ENCODE measurements around the gene TAB2. TPM values are rescaled to one million over a fixed set of nuclear protein-coding genes. Genes with fewer than 3 reads are reported as not detected.

Gene TAB2
- total and polyA plus RNA-seq, 4 donors: 22.2 to 68.6 (median 58.9) TPM

DNA sequence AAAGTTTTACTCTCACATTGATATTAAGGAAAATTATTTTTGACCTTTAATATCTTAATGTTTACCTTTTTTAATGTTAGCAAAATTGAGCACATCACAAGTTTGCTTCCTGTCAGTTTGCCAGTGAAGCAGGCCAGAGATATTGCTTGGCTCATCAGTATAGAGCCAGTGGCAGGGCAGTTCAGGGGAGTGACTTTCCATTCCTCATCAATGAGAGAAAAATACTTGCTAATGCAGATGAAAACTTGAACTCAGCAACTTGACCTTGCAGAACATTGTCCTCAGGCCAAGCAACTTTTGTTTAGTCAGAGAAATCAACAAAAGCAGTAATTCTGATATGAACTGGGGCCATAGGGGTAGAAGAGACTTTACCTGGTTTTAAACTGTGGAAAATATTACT, 6.9 kb downstream of the TAB2 start:
- H3K4me3 ChIP-seq (ENCODE audit: low read length in 2 of 2): no peak overlapping the region
- no peaks in the 10 kb centered on the region for H3K27me3 ChIP-seq (ENCODE audit: control insufficient read depth in 1 of 2, insufficient read depth in 2 of 2, low read length in 1 of 2)
- intact Hi-C loops (cut with DNase I): no loop called here
- no peaks in the 10 kb centered on the region for H3K36me3 ChIP-seq (ENCODE audit: control insufficient read depth in 1 of 2, insufficient read depth in 2 of 2, low read length in 1 of 2)
- no peak for DNase-seq
- H3K27ac ChIP-seq (ENCODE audit: low read depth in 1 of 2, low read length in 2 of 2): peak overlapping the region in 1 of 2 donors; percentile 33
- H3K4me1 ChIP-seq (ENCODE audit: control insufficient read depth in 1 of 2, insufficient read depth in 2 of 2, low read length in 2 of 2): peaks cover 0 to 6% of the 10 kb centered on the region in 2 donors
- no peak for ATAC-seq (ENCODE audit: low FRiP score)
- H3K9me3 ChIP-seq (ENCODE audit: control insufficient read depth, low read length): no peaks in the 10 kb centered on the region

DNA sequence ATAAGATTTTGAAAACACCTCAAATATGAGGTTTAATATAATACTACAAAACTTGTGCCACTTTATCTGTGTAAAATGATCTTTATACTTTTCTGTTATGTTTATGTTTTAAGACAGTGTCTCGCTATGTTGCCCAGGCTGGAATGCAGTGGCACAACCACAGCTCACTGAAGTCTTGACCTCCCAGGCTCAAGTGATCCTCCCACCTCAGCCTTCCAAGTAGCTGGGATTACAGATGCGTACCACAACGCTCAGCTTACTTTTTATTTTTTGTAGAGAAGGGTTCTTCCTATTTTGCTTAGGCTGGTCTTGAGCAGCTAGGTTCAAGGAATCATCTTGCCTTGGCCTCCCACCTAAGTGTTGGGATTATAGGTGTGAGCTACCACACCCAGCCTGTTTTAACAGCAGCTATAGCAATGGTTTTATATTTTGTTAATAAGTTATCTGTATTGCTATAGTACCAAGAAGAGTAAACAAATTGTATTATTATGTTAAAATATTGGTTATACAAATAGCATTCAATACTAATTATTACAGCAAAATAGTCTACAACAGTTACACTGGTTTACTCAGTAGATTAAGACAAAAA, 8.2 kb downstream of the TAB2 start:
- no peak overlapping the region for H3K27ac ChIP-seq (ENCODE audit: low read depth in 1 of 2, low read length in 2 of 2)
- ATAC-seq (ENCODE audit: low FRiP score) (no peak), DNase-seq (no peak)
- no peaks in the 10 kb centered on the region for H3K36me3 ChIP-seq (ENCODE audit: control insufficient read depth in 1 of 2, insufficient read depth in 2 of 2, low read length in 1 of 2)
- no peaks in the 10 kb centered on the region for H3K9me3 ChIP-seq (ENCODE audit: control insufficient read depth, low read length)
- WGBS, 2 donors: 84 to 89% methylated on average over 3 of the region's 3 CpGs
- no peaks in the 10 kb centered on the region for H3K27me3 ChIP-seq (ENCODE audit: control insufficient read depth in 1 of 2, insufficient read depth in 2 of 2, low read length in 1 of 2)
- H3K4me3 ChIP-seq (ENCODE audit: low read length in 2 of 2): no peak overlapping the region
- intact Hi-C loops (cut with DNase I): no loop called here
- peaks cover 0 to 8% of the 10 kb centered on the region in 2 donors for H3K4me1 ChIP-seq (ENCODE audit: control insufficient read depth in 1 of 2, insufficient read depth in 2 of 2, low read length in 2 of 2)

DNA sequence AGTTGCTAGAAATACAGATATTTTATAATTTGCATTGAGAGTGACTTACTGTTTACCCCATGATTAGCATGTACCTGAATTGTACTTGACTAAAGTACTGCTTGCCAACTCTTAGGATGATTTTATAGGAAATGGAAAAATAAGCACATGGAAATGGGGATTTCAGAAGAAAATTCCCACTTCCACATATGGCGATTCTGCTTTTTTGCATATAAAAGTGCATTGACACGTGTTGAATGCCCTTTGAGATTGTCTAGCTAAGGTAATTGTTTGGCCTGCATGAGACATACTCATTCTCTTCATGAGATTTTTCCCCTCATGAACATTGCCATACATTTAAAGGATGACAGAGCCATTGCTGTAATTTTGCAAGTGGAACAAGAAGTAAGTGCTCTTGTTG, 10.1 kb downstream of the TAB2 start:
- Histone ChIP-seq H3K9me3 (ENCODE audit: control insufficient read depth, low read length) (no peaks in the 10 kb centered on the region), H3K27ac (ENCODE audit: low read depth in 1 of 2, low read length in 2 of 2) (no peak overlapping the region), H3K4me3 (ENCODE audit: low read length in 2 of 2) (no peak overlapping the region), H3K27me3 (ENCODE audit: control insufficient read depth in 1 of 2, insufficient read depth in 2 of 2, low read length in 1 of 2) (no peaks in the 10 kb centered on the region), H3K4me1 (ENCODE audit: control insufficient read depth in 1 of 2, insufficient read depth in 2 of 2, low read length in 2 of 2) (peaks cover 0 to 9% of the 10 kb centered on the region in 2 donors), H3K36me3 (ENCODE audit: control insufficient read depth in 1 of 2, insufficient read depth in 2 of 2, low read length in 1 of 2) (no peaks in the 10 kb centered on the region)
- intact Hi-C loops (cut with DNase I): no loop called here
- 86% methylated on average over 2 of the region's 2 CpGs for WGBS, 2 donors
- DNase-seq: no peak
- ATAC-seq (ENCODE audit: low FRiP score): no peak

DNA sequence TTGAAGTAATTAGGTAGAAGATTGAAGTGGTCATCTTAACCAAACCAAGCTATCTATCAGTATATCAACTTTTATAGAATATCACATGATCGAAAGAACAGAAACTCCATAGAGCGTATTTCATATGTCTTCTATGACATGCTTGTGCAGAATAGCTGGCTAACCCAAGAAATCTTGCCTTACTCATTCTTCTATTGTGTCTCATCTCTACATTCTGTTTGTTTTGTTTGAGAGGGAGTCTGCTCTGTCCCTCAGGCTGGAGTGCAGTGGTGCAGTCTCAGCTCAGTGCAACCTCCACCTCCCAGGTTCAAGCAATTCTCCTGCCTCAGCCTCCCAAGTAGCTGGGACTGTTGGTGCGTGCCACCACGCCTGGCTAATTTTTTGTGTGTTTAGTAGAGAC, 10.6 kb downstream of the TAB2 start:
- H3K36me3 ChIP-seq (ENCODE audit: control insufficient read depth in 1 of 2, insufficient read depth in 2 of 2, low read length in 1 of 2): no peaks in the 10 kb centered on the region
- H3K27me3 ChIP-seq (ENCODE audit: control insufficient read depth in 1 of 2, insufficient read depth in 2 of 2, low read length in 1 of 2): no peaks in the 10 kb centered on the region
- ATAC-seq (ENCODE audit: low FRiP score) (no peak), DNase-seq (no peak)
- intact Hi-C loops (cut with DNase I): no loop called here
- WGBS, 2 donors: 95 to 97% methylated on average over 4 of the region's 4 CpGs
- peaks cover 0 to 11% of the 10 kb centered on the region in 2 donors for H3K4me1 ChIP-seq (ENCODE audit: control insufficient read depth in 1 of 2, insufficient read depth in 2 of 2, low read length in 2 of 2)
- no peak overlapping the region for H3K4me3 ChIP-seq (ENCODE audit: low read length in 2 of 2)
- no peaks in the 10 kb centered on the region for H3K9me3 ChIP-seq (ENCODE audit: control insufficient read depth, low read length)
- no peak overlapping the region for H3K27ac ChIP-seq (ENCODE audit: low read depth in 1 of 2, low read length in 2 of 2)

DNA sequence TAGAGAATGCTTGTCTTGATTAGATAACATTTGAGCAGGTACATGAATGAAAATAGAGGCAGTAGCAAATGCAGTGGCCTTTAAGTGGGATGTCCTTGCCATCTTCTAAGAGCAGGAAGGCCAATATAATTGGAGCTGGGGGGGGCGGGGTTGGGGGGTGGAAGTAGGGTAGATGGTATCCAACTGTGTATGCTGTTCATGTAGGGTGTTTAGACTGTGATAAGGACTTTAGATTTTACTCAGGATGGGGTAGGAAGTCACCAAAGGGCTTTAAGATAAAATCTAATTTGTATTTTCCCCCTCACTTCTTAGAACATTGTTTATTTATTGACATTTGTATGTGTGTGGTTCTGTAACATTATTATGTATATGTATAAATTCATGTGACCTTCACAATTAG, 12.0 kb downstream of the TAB2 start:
- H3K9me3 ChIP-seq (ENCODE audit: control insufficient read depth, low read length): no peaks in the 10 kb centered on the region
- ATAC-seq (ENCODE audit: low FRiP score) (no peak), DNase-seq (no peak)
- H3K36me3 ChIP-seq (ENCODE audit: control insufficient read depth in 1 of 2, insufficient read depth in 2 of 2, low read length in 1 of 2): no peaks in the 10 kb centered on the region
- WGBS, 2 donors: 57 to 72% methylated on average over 1 of the region's 1 CpG
- intact Hi-C loops (cut with DNase I): no loop called here
- no peaks in the 10 kb centered on the region for H3K27me3 ChIP-seq (ENCODE audit: control insufficient read depth in 1 of 2, insufficient read depth in 2 of 2, low read length in 1 of 2)
- no peak overlapping the region for H3K27ac ChIP-seq (ENCODE audit: low read depth in 1 of 2, low read length in 2 of 2)
- H3K4me3 ChIP-seq (ENCODE audit: low read length in 2 of 2): no peak overlapping the region
- peaks cover 0 to 16% of the 10 kb centered on the region in 2 donors for H3K4me1 ChIP-seq (ENCODE audit: control insufficient read depth in 1 of 2, insufficient read depth in 2 of 2, low read length in 2 of 2)

DNA sequence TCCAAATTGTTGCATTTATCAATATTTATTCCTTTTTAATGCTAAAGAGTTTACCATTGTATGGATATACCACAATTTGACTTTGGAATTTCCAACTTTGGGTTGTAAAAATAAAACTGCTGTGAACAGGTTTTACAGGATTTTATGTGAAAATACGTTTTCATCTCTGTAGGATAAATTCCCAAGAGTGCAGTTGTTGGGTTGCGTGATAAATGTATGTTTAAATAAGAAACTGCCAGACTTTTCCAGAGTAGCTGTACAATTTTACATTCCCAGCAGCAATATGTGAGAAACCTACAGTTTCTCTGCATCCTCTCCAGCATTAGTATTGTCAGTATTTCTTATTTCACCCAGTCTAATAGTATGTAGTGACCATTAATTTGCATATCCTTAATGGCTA, 12.6 kb downstream of the TAB2 start:
- Histone ChIP-seq H3K4me3 (ENCODE audit: low read length in 2 of 2) (no peak overlapping the region), H3K27ac (ENCODE audit: low read depth in 1 of 2, low read length in 2 of 2) (no peak overlapping the region), H3K9me3 (ENCODE audit: control insufficient read depth, low read length) (no peaks in the 10 kb centered on the region), H3K4me1 (ENCODE audit: control insufficient read depth in 1 of 2, insufficient read depth in 2 of 2, low read length in 2 of 2) (peaks cover 0 to 17% of the 10 kb centered on the region in 2 donors), H3K36me3 (ENCODE audit: control insufficient read depth in 1 of 2, insufficient read depth in 2 of 2, low read length in 1 of 2) (no peaks in the 10 kb centered on the region), H3K27me3 (ENCODE audit: control insufficient read depth in 1 of 2, insufficient read depth in 2 of 2, low read length in 1 of 2) (no peaks in the 10 kb centered on the region)
- 61 to 69% methylated on average over 2 of the region's 2 CpGs for WGBS, 2 donors
- ATAC-seq (ENCODE audit: low FRiP score) (no peak), DNase-seq (no peak)
- intact Hi-C loops (cut with DNase I): no loop called here

DNA sequence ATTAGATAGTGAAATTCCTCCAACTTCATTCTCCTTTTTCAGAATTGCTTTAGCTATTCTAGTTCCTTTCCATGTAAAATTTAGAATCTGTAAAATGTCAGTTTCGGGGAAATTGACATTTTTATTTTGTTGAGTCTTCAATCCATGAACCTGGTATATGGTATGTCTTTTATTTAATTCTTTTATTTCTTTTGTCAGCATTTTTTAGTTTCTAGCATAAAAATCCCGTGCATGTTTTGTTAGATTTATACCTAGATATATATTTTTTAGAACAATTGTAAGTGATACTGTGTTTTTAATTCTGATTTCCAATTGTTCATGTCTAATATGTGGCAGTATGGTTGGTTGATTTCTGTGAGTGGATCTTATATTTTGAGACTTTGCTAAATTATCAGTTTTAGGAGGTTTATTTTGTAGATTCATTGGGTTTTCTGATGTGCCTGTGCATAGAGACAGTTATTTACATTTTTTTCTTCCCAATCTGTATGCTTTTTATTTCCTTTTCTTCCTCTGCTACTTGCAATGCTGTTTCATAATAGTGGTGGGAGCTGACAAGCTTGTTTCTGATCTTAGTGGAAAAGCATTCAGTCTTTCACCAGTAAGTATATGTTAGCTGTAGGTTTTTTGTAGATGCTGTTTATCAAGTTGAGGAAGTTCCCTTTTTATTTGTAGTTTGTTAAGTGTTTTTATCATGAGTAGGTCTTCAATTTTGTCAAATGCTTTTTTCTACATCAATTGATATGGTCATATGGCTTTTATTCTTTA, 13.7 kb downstream of the TAB2 start:
- ATAC-seq (ENCODE audit: low FRiP score): no peak

DNA sequence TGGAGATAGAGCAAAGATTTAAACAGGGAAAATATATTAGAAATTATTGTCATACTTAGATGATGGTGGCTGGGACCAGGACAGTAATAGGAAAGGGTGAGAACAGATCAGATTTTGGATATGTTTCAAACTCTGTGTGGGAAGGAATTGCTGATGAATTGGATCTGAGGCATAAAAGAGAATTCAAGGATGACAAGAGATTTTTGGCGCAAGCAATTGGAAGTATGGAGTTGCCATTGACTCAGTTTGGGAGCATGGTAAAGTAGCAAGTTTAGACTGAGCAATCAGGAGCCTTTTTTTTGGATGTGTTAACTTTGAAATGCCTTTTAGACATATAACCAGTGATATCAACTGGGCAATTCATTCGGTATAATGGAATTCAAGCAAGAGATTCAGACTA, 14.4 kb downstream of the TAB2 start:
- H3K27me3 ChIP-seq (ENCODE audit: control insufficient read depth in 1 of 2, insufficient read depth in 2 of 2, low read length in 1 of 2): no peaks in the 10 kb centered on the region
- intact Hi-C loops (cut with DNase I): no loop called here

More for the DNA sequence above, 13.7 kb downstream of the TAB2 start:
- H3K27me3 ChIP-seq (ENCODE audit: control insufficient read depth in 1 of 2, insufficient read depth in 2 of 2, low read length in 1 of 2): no peaks in the 10 kb centered on the region
- H3K4me3 ChIP-seq (ENCODE audit: low read length in 2 of 2): no peak overlapping the region
- intact Hi-C loops (cut with DNase I): no loop called here
- no peak overlapping the region for H3K27ac ChIP-seq (ENCODE audit: low read depth in 1 of 2, low read length in 2 of 2)
- no peak for DNase-seq
- peaks cover 0 to 22% of the 10 kb centered on the region in 2 donors for H3K4me1 ChIP-seq (ENCODE audit: control insufficient read depth in 1 of 2, insufficient read depth in 2 of 2, low read length in 2 of 2)
- no peaks in the 10 kb centered on the region for H3K9me3 ChIP-seq (ENCODE audit: control insufficient read depth, low read length)
- no peaks in the 10 kb centered on the region for H3K36me3 ChIP-seq (ENCODE audit: control insufficient read depth in 1 of 2, insufficient read depth in 2 of 2, low read length in 1 of 2)
- WGBS, 2 donors: 89 to 94% methylated on average over 2 of the region's 2 CpGs

More for the DNA sequence above, 14.4 kb downstream of the TAB2 start:
- 66 to 70% methylated on average over 2 of the region's 2 CpGs for WGBS, 2 donors
- ATAC-seq (ENCODE audit: low FRiP score): no peak
- H3K4me3 ChIP-seq (ENCODE audit: low read length in 2 of 2): no peak overlapping the region
- H3K4me1 ChIP-seq (ENCODE audit: control insufficient read depth in 1 of 2, insufficient read depth in 2 of 2, low read length in 2 of 2): peaks cover 0 to 24% of the 10 kb centered on the region in 2 donors
- no peaks in the 10 kb centered on the region for H3K36me3 ChIP-seq (ENCODE audit: control insufficient read depth in 1 of 2, insufficient read depth in 2 of 2, low read length in 1 of 2)
- H3K27ac ChIP-seq (ENCODE audit: low read depth in 1 of 2, low read length in 2 of 2): no peak overlapping the region
- no peak for DNase-seq
- H3K9me3 ChIP-seq (ENCODE audit: control insufficient read depth, low read length): no peaks in the 10 kb centered on the region
